Activated CD8-positive, alpha-beta memory T cell treated with anti-CD3 and anti-CD28 coated beads for 48 hours (primary cell): ENCODE results near the gene TBC1D10A.
A peak's percentile ranks its signal among the peaks of the same experiment; 100 is the strongest.

ENCODE experiments used
- DNase-seq, 3 experiments: peaks; one replicate each; pipeline ENCODE4 v3.0.0-alpha.2; 2020; ENCODE audit warnings: low read depth in 2 of 3, low spot score in 2 of 3

The TBC1D10A gene

DNA sequence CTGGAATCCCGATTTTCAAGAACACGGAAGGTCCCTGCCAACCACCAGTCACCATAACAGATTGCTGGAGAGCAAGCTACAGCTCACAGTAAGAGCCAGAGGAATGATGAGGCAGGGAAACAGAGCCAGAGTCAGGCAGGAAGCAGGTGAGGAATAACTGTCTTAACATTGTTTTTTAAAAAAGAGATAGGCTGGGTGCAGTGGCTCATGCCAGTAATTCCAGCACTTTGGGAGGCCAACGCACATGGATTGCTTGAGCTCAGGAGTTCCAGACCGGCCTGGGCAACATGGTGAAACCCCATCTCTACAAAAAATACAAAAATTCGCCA lies 24.0 kb downstream of the TBC1D10A start:
- DNase-seq = no peak

DNA sequence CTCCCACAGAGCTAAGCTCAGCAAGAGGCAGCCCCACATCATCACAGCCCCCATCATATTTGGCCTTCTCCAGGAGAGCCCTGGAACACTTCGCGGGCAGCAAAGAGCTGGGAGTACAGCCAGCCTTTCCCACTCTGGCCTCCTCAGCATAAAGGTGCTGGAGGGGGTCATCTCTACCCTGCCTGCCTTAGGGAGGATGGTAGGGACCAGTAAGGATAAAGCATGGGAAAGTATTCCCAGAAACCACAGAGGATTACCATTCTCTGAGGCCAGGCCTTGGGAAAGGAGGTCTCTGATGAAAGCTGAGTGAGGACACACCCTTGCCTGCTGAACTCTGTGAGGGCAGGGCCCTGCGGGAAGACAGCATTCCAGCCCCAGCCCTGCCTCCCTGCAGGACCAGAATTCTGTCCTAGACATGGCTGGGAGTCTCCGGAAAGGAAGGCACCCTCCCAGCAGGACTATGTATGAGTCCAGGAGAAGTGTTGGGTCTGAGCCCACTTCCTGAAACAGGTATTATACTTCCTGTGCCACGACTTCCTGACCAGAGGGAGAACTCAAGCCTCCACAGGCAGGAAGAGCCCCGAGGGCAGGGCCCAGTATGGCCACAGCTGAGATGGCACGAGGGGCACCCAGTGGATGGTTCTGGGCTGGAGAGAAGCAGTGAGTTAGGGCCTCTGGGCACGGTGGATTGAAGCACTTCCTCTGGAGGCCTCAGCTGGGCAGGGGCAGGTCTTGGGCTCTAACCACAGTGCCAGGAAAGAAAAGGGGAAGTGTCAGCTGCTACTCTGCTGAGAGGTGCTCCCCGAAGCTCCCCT lies 24.5 kb downstream of the TBC1D10A start:
- DNase-seq = no peak

GRCh38 chr22:30299322-30299721 lies 27.4 kb downstream of the TBC1D10A start:
- DNase-seq = no peak

- DNase-seq = no peak
These were observed 28.6 kb downstream of the TBC1D10A start for GRCh38 chr22:30297991-30298701.

DNA sequence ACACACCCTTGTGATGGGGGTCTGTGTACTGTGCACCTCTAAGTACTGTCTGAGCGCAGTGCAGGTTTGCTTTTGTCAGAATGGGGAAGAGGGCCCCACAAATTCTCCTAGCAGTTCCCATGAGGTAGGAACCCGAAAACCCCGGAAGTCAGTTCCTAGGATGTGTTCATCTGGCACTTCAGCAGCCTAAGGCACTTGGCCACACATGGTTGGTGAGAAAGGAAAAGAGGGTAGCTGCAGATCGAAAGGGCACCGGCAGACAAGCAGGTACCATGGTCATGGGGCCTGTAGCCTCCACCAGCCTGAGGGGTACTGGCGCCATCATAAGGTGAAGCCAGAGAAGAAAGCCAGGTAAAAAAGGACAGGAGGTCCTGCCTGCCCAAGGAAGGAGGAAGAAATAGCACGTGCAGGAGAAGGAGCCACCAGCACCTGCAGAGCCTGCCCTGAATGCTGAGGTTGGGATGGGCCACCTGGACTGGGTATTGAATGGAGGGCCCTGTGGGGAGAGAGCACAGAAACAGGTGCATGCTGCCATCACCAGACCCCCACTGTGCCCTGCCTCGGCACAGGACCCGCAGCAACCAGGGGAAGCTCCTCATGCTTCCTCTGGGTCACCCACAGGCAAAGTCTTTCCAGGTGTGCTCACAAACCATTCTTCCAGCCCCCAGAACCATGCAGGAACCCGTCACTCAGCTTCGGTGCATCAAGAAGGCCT lies 29.3 kb downstream of the TBC1D10A start:
- DNase-seq = no peak

GRCh38 chr22:30296833-30297232 lies 29.9 kb downstream of the TBC1D10A start:
- DNase-seq = no peak

DNA sequence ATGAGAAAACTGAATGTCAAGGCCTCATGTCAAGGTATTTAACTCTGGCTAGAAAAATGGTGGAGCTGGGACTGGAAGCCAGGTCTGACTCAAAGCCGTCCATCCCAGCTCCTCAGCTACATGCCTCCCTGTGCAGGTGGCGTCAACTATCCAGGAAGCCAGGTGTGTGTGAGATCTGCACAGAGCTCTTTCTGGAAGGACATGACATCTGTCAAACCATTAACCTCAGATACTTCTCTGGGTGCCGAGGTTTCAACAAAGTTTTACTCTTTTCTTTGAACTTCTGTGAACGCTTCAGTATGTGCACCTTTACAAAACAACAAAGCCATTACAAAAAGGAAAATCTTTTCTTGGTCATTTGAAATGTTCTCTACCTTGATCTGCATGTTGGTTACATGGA lies 30.4 kb downstream of the TBC1D10A start:
- DNase-seq = no peak

DNA sequence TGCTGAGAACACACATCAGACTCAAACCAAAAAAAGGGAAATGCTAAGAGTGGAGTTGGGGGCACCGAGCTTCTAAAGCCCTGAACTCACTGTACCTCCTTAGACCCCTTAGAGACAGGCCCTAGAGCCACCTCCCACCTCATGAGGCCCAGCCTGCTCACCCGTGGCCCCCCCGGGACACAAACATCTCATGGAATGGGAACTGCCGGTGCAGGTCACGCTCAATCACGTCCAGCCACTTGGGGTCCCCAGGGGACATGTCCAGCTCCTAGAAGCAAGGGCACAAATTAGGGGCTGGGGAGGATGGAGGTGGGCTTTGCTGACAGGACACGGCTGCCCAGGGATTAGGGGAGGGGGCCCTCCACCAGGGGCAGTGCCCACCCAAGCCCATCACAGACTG lies 31.2 kb downstream of the TBC1D10A start:
- DNase-seq = no peak

DNA sequence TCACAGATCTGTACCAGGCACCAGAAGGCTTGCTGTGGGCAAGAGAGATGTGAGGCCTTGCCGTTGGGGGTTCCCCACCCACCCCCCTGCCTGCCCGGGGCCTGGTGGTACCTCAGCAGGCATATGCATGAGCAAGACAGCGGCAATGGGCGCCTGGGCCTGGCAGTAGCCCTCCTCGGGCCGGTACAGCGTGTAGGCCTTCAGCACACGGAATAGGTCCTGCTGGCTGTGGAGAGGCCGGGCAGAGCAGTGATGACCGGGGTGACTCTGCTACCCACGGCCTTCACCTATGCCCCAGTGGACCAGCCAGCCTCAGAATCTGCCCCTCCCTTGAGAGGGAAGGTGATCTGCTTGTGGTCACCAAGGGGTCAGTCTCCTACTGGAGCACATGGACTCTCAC lies 31.9 kb downstream of the TBC1D10A start:
- DNase-seq = no peak

- DNase-seq = no peak
These were observed 32.7 kb downstream of the TBC1D10A start for GRCh38 chr22:30294066-30294465.

GRCh38 chr22:30293026-30293425 lies 33.7 kb downstream of the TBC1D10A start:
- no peak for DNase-seq

DNA sequence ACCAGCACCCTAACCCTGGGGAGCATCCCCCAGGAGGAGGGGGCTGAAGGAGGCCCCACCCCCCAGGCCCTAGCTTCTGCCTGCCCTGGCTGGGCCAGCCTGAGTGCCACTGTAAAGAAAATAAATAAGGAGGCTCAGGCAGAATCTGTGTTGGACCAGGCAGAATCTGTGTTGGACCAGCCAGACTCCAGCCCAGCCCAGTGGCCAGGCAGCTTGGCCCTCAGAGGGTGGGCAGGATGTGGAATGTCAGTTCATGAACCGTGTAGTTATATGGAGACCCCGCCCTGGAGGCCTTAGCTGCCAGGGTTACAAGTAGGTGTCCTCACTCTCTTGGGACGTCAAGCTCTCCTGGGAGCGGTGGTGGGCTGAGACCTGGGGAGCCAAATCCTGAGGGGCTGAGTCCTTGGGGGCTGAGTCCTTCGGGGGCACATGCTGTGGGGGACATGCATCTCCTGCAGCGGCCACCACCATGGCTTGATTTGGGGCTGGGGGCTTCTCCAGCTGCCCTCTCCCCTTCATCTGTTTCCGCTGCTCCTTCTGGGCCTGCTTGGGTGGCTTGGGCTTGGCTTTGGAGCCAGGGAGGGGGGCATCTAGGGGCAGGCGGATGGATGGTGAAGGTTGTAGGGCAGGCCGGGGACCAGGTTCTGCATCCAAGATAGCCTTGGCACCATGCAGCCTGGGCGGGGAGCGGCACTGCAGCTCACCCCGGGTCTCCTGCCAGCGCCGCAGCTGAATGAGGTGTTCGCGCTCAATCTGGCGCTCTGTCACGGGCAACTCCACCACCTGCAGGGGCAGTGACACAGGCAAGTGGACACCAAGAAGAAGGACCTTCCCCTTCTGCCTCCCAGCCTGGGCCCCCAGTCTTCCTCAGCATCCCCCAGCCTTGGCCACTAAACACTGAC lies 34.4 kb downstream of the TBC1D10A start:
- no peak for DNase-seq

- DNase-seq = no peak
These were observed 35.5 kb downstream of the TBC1D10A start for GRCh38 chr22:30291058-30291892.

GRCh38 chr22:30290342-30291057 lies 36.2 kb downstream of the TBC1D10A start:
- no peak for DNase-seq

GRCh38 chr22:30289980-30290313 lies 36.8 kb downstream of the TBC1D10A start:
- DNase-seq = no peak

- peak; percentile 77 to 87 (median 78) for DNase-seq
These were observed 37.4 kb downstream of the TBC1D10A start, which contains the start of gene CASTOR1 for GRCh38 chr22:30289141-30289979. CASTOR1 (minus strand) TSS chr22:30289505; CDS start chr22:30289497, 8 bp downstream.

DNA sequence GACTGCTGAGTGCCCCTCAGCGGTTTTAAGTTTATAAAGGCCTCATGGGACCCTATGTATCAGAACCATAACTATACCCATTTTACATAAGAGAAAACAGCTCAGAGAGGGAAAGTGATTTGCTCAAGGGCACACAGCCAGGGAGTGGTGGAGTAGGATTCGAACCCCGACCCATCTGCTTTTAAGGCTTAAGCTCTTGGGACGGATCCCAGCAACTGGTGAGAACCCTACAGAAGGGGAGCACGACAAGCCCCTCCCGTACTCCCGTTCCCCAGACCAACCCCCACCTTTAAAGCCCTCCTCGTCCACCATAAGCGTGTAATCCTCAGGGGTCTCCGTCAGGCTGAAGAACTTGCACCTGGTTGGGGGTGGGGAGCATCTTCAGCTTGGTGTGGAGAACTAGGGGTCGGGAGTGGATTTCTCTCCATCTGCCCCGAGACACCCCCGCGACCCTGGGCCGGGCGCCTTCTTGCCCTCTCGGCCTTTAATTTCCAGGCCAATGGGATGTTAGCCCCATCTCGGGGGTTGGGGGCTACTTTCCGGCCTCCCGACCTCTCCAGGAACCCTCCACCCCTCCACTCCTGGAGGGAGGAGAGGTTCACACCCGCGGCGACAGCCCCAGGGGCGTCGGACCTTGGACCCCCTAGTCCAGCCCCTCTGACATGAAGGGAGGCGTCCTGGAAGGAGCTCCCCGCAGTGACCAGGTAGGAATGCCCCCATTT lies 38.2 kb downstream of the TBC1D10A start:
- no peak for DNase-seq
